ENCODE results near the gene STOX2. TPM values are rescaled to one million over a fixed set of nuclear protein-coding genes. Genes with fewer than 3 reads are reported as not detected.

The STOX2 gene
- total and polyA plus RNA-seq, 2 donors (not counting 3 experiments of a cell fraction or from before 2014, with no cell fraction given), result 0.03 to 0.24 TPM

GRCh38 chr4:183945741-183946140 lies 40.6 kb downstream of the STOX2 start:
- intact Hi-C loops (cut with micrococcal nuclease), result no loop called here

More at GRCh38 chr4:183945741-183946140, 40.6 kb downstream of the STOX2 start:
- Histone ChIP-seq H3K4me1 (ENCODE audit: control insufficient read depth, extremely low read depth, insufficient read depth, low read length) (no peaks in the 10 kb centered on the region), H3K27ac (ENCODE audit: insufficient read depth, low read depth, low read length) (no peak overlapping the region), H3K27me3 (ENCODE audit: control insufficient read depth in 2 of 2, insufficient read depth in 2 of 2, low read length in 2 of 2) (no peaks in the 10 kb centered on the region), H3K9ac (replicated peaks; ENCODE audit: extremely low read depth, insufficient read depth, low read length) (no peak overlapping the region), H3K9me3 (replicated peaks; ENCODE audit: control insufficient read depth, insufficient read depth, low read length) (no peaks in the 10 kb centered on the region), H3K4me3 (replicated peaks in 1 of 3; ENCODE audit: insufficient read depth in 1 of 3, low read depth in 1 of 3, low read length in 3 of 3) (no peak overlapping the region), H4K20me1 (replicated peaks; ENCODE audit: control insufficient read depth, extremely low read depth, insufficient read depth, low read length) (no peaks in the 10 kb centered on the region), H3K79me2 (ENCODE audit: control insufficient read depth, insufficient read depth, low read length) (no peaks in the 10 kb centered on the region), H2AFZ (ENCODE audit: low read depth, low read length) (no peak overlapping the region), H3K4me2 (ENCODE audit: insufficient read depth, low read length) (no peak overlapping the region), H3K36me3 (ENCODE audit: control insufficient read depth in 2 of 2, extremely low read depth in 1 of 2, insufficient read depth in 2 of 2, low read length in 2 of 2) (no peaks in the 10 kb centered on the region), H3K9me1 (replicated peaks; ENCODE audit: control insufficient read depth, extremely low read depth, insufficient read depth, low read length) (no peaks in the 10 kb centered on the region)
- dilution Hi-C loops (cut with MboI; ENCODE audit: extremely low pct_ligation_motif_present, low sequenced_read_pairs), result no loop called here
- FAIRE-seq, result no peak
- TF ChIP-seq MAX (IDR thresholded peaks at IDR 0.05; ENCODE audit: insufficient read depth, insufficient read length) (no peak), GATA2 (IDR thresholded peaks at IDR 0.05; ENCODE audit: insufficient read depth, insufficient read length, low read depth, low read length) (no peak), MYC (IDR thresholded peaks at IDR 0.05; ENCODE audit: low read depth, low read length) (no peak), CTCF (IDR thresholded peaks at IDR 0.05; ENCODE audit: extremely low read depth in 1 of 2, insufficient read depth in 1 of 2, low read depth in 1 of 2, low read length in 2 of 2) (no peak), POLR2AphosphoS5 (IDR thresholded peaks at IDR 0.05; ENCODE audit: insufficient read depth, low read depth, low read length) (no peak)
- no peak for DNase-seq (ENCODE audit: low read depth, low spot score)
- no TSS peak for BruUV-seq (replicated peaks)
- ChIA-PET POLR2A (no interaction called here), CTCF (no interaction called here)
